Right lobe of liver (tissue), 4 donors: ENCODE data around the gene HMG20B.

ENCODE experiments used
- POLR2A ChIP-seq: fragments of 450-650 bp; IDR thresholded peaks from one replicate; pipeline ENCODE4 v1.6.1; 2017; ENCODE audit warnings: antibody characterized with exemption, mild to moderate bottlenecking
- TF ChIP-seq, protein P1 (sequence below), 4 donors: fragments of 200-600 bp in 3 of 4; fragments of 450-650 bp in 1 of 4; IDR thresholded peaks; one replicate each; pipeline versions ENCODE4 v1.5.1 to v1.8.0; 2016 to 2022; ENCODE audit warnings: antibody characterized with exemption in 4 of 4, mild to moderate bottlenecking in 2 of 4
- donor health status: DM: no; HTN: no; CAD: no.
- donor health status: DM: no; HTN: no; CAD: no.
- donor health status: DM: no; HTN: yes; CAD: no.

GRCh38 chr19:3586707-3587346, 14.1 kb downstream of the HMG20B start:
- TF ChIP-seq POLR2A = no peak
- TF ChIP-seq, protein P1, sequence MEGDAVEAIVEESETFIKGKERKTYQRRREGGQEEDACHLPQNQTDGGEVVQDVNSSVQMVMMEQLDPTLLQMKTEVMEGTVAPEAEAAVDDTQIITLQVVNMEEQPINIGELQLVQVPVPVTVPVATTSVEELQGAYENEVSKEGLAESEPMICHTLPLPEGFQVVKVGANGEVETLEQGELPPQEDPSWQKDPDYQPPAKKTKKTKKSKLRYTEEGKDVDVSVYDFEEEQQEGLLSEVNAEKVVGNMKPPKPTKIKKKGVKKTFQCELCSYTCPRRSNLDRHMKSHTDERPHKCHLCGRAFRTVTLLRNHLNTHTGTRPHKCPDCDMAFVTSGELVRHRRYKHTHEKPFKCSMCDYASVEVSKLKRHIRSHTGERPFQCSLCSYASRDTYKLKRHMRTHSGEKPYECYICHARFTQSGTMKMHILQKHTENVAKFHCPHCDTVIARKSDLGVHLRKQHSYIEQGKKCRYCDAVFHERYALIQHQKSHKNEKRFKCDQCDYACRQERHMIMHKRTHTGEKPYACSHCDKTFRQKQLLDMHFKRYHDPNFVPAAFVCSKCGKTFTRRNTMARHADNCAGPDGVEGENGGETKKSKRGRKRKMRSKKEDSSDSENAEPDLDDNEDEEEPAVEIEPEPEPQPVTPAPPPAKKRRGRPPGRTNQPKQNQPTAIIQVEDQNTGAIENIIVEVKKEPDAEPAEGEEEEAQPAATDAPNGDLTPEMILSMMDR (IDR thresholded peaks at IDR 0.05) = no peak
